CD4-positive, alpha-beta T cell (primary cell): Measurements from ENCODE around the gene ISCA1. TPM values are rescaled to one million over a fixed set of nuclear protein-coding genes. Genes with fewer than 3 reads are reported as not detected.

Experiments used
- ATAC-seq: fragments of 200-7000 bp; cut with Tn5 transposase; one replicate; pipeline ENCODE4 v1.10.0; 2022; ENCODE audit warnings: mild to moderate bottlenecking; ENCODE audit not compliant: poor library complexity
- CTCF ChIA-PET: fragments of 350-600 bp; sonication (Branson Sonifier 250); formaldehyde crosslinking; loops from one replicate; lab custom pipeline; 2021; ENCODE audit warnings: antibody characterized with exemption, inconsistent platforms; lab: Charles Lee
- POLR2A ChIA-PET: fragments of 350-600 bp; sonication (Branson Sonifier 250); formaldehyde crosslinking; loops from one replicate; lab custom pipeline; 2021; ENCODE audit warnings: antibody characterized with exemption, inconsistent platforms; lab: Charles Lee
- DNase-seq, 14 experiments: peaks; one replicate each; pipeline ENCODE4 v3.0.0-alpha.2; 2013 to 2020; ENCODE audit warnings: mixed read lengths in 2 of 14
- H3K27ac ChIP-seq, 2 donors: one replicate each; pipeline versions ENCODE4 v1.5.1 to v1.7.0; 2013; ENCODE audit warnings: low read length in 2 of 2, low read depth in 1 of 2, mild to moderate bottlenecking in 1 of 2
- H3K27me3 ChIP-seq, 2 experiments: 1 replicate in 1 of 2; 2 replicates in 1 of 2; pipeline versions ENCODE4 v1.6.1 to v1.7.0; 2013; ENCODE audit warnings: low read length in 2 of 2, control low read depth in 1 of 2, mild to moderate bottlenecking in 1 of 2, moderate library complexity in 1 of 2; ENCODE audit not compliant: insufficient read depth in 2 of 2, control insufficient read depth in 1 of 2
- H3K36me3 ChIP-seq: one replicate; pipeline ENCODE4 v1.6.1; 2013; ENCODE audit warnings: low read length, control low read depth; ENCODE audit not compliant: insufficient read depth
- H3K4me1 ChIP-seq: one replicate; pipeline ENCODE4 v1.6.1; 2013; ENCODE audit warnings: low read length, control low read depth; ENCODE audit not compliant: insufficient read depth
- H3K4me3 ChIP-seq: one replicate; pipeline ENCODE4 v1.5.1; 2013; ENCODE audit warnings: mild to moderate bottlenecking, low read length, moderate library complexity
- H3K9me3 ChIP-seq, 2 experiments: 1 replicate in 1 of 2; 2 replicates in 1 of 2; pipeline versions ENCODE4 v1.6.1 to v1.7.0; 2013; ENCODE audit warnings: low read length in 2 of 2, mild to moderate bottlenecking in 2 of 2, control low read depth in 1 of 2, moderate library complexity in 1 of 2; ENCODE audit not compliant: control insufficient read depth in 1 of 2, insufficient read depth in 1 of 2
- H3K27ac Mint-ChIP-seq: one replicate; pipeline ENCODE4 v1.8.0; 2020; ENCODE audit warnings: mixed read lengths
- H3K27me3 Mint-ChIP-seq: one replicate; pipeline ENCODE4 v1.8.0; 2021; ENCODE audit warnings: mixed read lengths
- H3K36me3 Mint-ChIP-seq: one replicate; pipeline ENCODE4 v1.8.0; 2021; ENCODE audit warnings: low read depth, mixed read lengths
- H3K4me1 Mint-ChIP-seq: one replicate; pipeline ENCODE4 v1.8.0; 2021; ENCODE audit warnings: low read depth, mixed read lengths
- H3K4me3 Mint-ChIP-seq: one replicate; pipeline ENCODE4 v1.8.0; 2020; ENCODE audit warnings: mild to moderate bottlenecking, mixed read lengths
- H3K9me3 Mint-ChIP-seq: one replicate; pipeline ENCODE4 v1.8.0; 2020; ENCODE audit warnings: mixed read lengths
- CTCF ChIP-seq: fragments of 200-600 bp; IDR thresholded peaks from one replicate; pipeline ENCODE4 v1.8.0; 2022; ENCODE audit warnings: antibody characterized with exemption, mild to moderate bottlenecking
- intact Hi-C, 2 experiments: fragments of 100-400 bp; cut with DNase I in 1 of 2; cut with micrococcal nuclease in 1 of 2; formaldehyde crosslinking; loops; one replicate each; pipeline versions ENCODE4 v1.15.1 to v1.9.0; 2023 to 2025; cut with DNase I, micrococcal nuclease
- total RNA-seq, 174 experiments: library from RNA in 2 of 174; stranded (reverse) in 2 of 174; gene quantifications; one replicate each; pipeline ENCODE4 v1.2.3 and lab custom pipeline; 2021 to 2026

ISCA1 gene
- total RNA-seq, 2 experiments from 2014 or later: 85.3 to 91.6 TPM

DNA sequence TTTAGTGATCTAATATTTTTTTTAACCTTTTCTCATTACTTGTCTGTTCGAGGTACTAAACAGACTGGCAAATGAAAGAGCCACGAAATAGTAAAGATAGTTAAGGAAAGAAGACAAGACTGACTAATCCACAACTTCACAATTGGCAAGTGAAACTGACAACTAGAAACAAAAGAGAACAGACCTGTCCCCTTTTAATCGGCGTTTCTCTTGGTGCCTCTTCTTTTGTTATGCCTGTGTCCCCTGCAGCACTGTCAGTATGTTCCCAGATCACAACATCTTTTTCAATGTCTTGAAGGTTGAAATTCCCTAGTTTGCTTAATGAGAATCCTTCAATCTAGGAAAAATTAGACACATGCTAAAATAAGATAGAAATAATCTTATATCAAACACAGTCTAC, 45.8 kb upstream of the ISCA1 start:
- no peaks in the 10 kb centered on the region for H3K9me3 ChIP-seq
- no peak for TF ChIP-seq CTCF
- no peaks in the 10 kb centered on the region for H3K9me3 Mint-ChIP-seq
- ATAC-seq (no peak), DNase-seq (no peak)
- ChIA-PET CTCF (interaction anchor here (1.2 kb wide), 1 partner anchor 10 kb away, joined by 3 read pairs; no protein-coding TSS in a partner anchor), POLR2A (no interaction called here)
- no peaks in the 10 kb centered on the region for H3K27me3 Mint-ChIP-seq
- H3K4me1 ChIP-seq: no peaks in the 10 kb centered on the region
- H3K4me3 Mint-ChIP-seq: no peak overlapping the region
- no peak overlapping the region for H3K4me3 ChIP-seq
- H3K27ac Mint-ChIP-seq: no peak overlapping the region
- H3K36me3 Mint-ChIP-seq: peaks cover 85% of the 10 kb centered on the region
- intact Hi-C loops: no loop called here
- H3K27ac ChIP-seq: no peak overlapping the region
- peaks cover 7% of the 10 kb centered on the region for H3K4me1 Mint-ChIP-seq
- H3K36me3 ChIP-seq: peaks cover 66% of the 10 kb centered on the region
- no peaks in the 10 kb centered on the region for H3K27me3 ChIP-seq

GRCh38 chr9:86326536-86326935, 44.2 kb upstream of the ISCA1 start:
- ATAC-seq (no peak), DNase-seq (no peak)
- Histone ChIP-seq H3K27me3 (no peaks in the 10 kb centered on the region), H3K27ac (no peak overlapping the region), H3K4me1 (no peaks in the 10 kb centered on the region), H3K4me3 (no peak overlapping the region), H3K36me3 (peaks cover 76% of the 10 kb centered on the region), H3K9me3 (no peaks in the 10 kb centered on the region)
- no peaks in the 10 kb centered on the region for H3K4me1 Mint-ChIP-seq
- no peak for TF ChIP-seq CTCF
- H3K27ac Mint-ChIP-seq: no peak overlapping the region
- intact Hi-C loops: no loop called here
- ChIA-PET POLR2A (interaction anchor here (1.7 kb wide), 1 partner anchor 12 kb away, joined by 4 read pairs; no protein-coding TSS in a partner anchor), CTCF (no interaction called here)
- H3K36me3 Mint-ChIP-seq: peaks cover 85% of the 10 kb centered on the region
- H3K4me3 Mint-ChIP-seq: no peak overlapping the region
- no peaks in the 10 kb centered on the region for H3K9me3 Mint-ChIP-seq
- no peaks in the 10 kb centered on the region for H3K27me3 Mint-ChIP-seq

- Mint-ChIP-seq H3K27ac (no peak overlapping the region), H3K9me3 (no peaks in the 10 kb centered on the region), H3K27me3 (no peaks in the 10 kb centered on the region), H3K4me1 (no peaks in the 10 kb centered on the region), H3K36me3 (peaks cover 93% of the 10 kb centered on the region), H3K4me3 (no peak overlapping the region)
- H3K4me3 ChIP-seq: no peak overlapping the region
- ChIA-PET POLR2A (no interaction called here), CTCF (no interaction called here)
- DNase-seq (no peak), ATAC-seq (no peak)
- TF ChIP-seq CTCF: no peak
- peaks cover 91% of the 10 kb centered on the region for H3K36me3 ChIP-seq
- H3K9me3 ChIP-seq: no peaks in the 10 kb centered on the region
- H3K4me1 ChIP-seq: no peaks in the 10 kb centered on the region
- intact Hi-C loops: loop anchor here in 1 of 2 experiments (5.0 kb wide), 1 partner anchor 38 kb away; no protein-coding TSS in a partner anchor
- H3K27ac ChIP-seq: no peak overlapping the region
- no peaks in the 10 kb centered on the region for H3K27me3 ChIP-seq
Observed at GRCh38 chr9:86324901-86325300, 42.6 kb upstream of the ISCA1 start.
